Measurements from ENCODE around the gene NPW.

NPW gene

GRCh38 chr16:2019518-2019920 lies at the start of gene NPW:
Gene NPW, plus strand, starts transcription at chr16:2019785.
- DNase-seq: no peak

DNA sequence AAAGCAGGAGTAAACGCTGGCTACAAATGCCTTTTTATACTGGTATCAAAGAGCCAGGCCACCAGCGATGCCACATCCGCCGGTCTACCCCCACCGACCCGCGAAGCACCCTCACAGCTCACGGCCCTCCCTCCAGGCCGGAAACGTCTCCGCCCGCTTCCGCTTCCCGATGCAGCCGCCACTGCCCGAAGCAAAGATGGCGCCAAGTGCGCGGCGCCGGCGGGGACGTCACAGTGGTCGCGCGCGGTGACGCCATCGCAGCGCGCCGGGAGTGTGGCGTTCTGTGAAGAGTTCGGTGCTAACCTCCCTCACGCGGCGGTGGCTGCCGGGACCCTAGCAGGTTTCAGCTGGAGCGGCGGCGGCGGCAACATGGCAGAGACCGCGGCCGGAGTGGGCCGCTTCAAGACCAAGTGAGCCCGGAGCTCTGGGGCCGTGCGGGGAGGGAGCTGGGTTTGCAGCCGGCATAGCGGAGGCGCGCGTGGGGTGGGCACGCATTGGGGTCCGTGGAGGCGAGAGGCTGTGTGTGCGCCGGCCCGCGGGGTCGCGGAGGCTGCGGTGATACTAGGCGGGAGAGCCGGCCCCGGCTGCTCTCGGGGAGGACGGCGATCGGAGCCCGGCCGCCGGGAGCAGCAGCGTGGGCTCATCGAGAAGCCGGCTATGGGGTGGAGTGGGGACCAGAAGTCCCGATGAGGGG lies 47.6 kb upstream of the NPW start, which contains the start of gene TBL3:
Gene TBL3 (plus strand): TSS at position 258 of the 694 bp plus-strand sequence. CDS start 112 bp downstream, at position 370.
- DNase-seq: no peak

GRCh38 chr16:1972490-1972877 lies 47.1 kb upstream of the NPW start:
- no peak for DNase-seq

GRCh38 chr16:1973461-1974156 lies 46.0 kb upstream of the NPW start:
- no peak for DNase-seq

DNA sequence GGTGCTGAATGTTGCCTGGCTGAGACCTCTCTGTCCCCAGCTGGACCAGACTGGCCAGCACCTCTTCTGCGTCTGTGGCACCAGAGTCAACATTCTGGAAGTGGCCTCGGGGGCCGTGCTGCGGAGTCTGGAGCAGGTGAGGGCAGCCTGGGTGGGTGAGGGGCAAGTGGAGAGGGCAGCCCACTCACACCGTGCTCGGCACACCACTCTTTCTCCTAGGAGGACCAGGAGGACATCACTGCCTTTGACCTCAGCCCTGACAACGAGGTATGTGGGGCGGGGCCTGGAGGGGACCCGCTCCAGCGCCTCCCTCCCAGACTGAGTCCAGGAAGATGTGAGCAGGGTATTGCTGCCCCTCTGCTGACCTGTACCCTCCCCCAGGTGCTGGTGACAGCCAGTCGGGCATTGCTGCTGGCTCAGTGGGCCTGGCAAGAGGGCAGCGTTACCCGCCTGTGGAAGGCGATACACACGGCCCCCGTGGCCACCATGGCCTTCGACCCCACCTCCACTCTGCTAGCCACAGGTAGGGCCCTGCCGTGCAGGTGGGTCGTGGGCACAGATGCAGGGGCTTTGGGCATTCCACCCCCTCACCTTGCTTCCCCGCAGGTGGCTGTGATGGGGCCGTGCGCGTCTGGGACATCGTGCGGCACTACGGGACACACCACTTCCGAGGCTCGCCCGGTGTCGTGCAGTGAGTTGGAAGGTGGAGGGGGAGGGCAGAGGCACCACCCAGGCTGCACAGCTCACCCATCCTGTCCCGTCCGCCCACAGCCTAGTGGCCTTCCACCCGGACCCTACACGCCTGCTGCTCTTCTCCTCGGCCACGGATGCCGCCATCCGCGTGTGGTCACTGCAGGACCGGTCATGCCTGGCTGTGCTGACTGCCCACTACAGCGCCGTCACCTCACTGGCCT lies 45.2 kb upstream of the NPW start:
- DNase-seq: no peak

DNA sequence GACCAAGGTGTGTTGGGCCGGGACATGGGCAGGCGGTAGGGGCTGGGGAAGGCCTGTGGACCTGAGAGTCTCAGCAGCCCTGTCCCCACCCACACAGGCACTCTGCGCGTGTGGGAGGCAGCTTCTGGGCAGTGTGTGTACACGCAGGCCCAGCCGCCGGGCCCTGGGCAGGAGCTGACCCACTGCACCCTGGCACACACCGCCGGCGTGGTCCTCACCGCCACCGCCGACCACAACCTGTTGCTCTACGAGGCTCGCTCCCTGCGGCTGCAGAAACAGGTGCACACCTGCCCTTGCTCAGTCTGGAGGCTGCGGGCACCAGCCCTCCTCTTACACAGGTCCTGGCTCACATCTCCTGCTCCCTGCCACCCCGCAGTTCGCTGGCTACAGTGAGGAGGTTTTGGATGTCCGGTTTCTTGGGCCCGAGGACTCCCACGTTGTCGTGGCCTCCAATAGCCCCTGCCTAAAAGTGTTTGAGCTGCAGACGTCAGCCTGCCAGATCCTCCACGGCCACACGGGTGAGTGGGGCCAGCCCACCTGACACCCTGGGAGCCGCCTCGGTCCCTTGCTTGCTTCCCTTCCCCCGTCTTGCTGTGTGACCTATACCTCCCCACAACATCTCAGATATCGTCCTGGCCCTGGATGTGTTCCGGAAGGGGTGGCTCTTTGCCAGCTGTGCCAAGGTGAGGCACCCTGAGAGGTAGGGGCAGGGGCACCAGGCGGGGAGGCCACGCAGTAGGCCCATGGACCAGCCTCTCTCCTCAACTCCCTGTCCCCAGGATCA lies 44.0 kb upstream of the NPW start:
- no peak for DNase-seq

- no peak for DNase-seq
Observed at GRCh38 chr16:1976216-1976520, 43.4 kb upstream of the NPW start.

DNA sequence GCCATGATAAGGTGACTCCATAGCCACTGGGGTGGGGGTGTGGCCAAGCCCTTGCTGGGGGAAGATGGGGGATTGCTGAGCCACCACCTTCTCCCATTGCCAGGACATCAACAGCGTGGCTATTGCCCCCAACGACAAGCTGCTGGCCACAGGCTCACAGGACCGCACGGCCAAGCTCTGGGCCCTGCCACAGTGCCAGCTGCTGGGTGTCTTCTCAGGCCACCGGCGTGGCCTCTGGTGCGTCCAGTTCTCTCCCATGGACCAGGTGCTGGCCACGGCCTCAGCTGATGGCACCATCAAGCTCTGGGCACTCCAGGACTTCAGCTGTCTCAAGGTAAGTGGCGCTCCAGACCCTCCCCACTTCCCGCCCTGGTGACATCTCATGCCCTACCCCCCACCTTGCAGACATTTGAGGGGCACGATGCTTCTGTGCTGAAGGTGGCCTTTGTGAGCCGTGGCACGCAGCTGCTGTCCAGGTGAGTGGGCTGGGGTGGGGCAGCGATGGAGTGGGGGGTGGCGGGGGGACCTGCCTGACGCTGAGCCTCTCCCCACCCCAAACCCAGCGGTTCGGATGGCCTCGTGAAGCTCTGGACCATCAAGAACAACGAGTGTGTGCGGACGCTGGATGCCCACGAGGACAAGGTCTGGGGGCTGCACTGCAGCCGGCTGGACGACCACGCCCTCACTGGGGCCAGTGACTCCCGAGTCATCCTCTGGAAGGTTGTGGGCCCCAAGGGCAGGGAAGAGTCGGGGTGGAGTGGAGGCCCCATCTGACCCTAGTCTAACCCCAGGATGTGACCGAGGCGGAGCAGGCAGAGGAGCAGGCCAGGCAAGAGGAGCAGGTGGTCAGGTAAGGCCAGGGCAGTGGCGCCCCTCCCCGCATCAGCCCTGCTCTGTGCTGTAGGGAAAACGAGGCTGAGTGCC lies 42.4 kb upstream of the NPW start:
- DNase-seq: no peak

DNA sequence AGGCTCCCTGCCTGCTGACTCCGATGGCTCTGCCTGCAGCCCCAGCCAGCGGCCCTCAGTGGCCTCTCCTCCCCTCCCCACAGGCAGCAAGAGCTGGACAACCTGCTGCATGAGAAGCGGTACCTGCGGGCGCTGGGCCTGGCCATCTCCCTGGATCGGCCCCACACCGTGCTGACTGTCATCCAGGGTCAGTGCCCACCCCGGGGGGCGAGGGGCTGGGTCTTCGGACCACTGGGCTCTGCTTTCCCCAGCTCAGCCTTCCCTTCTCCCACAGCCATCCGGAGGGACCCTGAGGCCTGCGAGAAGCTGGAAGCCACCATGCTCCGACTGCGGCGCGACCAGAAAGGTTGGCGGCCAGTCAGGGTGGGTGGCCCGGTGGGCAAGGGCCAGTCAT lies 41.7 kb upstream of the NPW start:
- DNase-seq: no peak

GRCh38 chr16:1978476-1979120 lies 41.0 kb upstream of the NPW start:
- no peak for DNase-seq

- DNase-seq: no peak
Observed at GRCh38 chr16:1979271-1980029, 40.1 kb upstream of the NPW start.

GRCh38 chr16:1980030-1980769 lies 39.4 kb upstream of the NPW start:
- no peak for DNase-seq

GRCh38 chr16:1980770-1981087 lies 38.9 kb upstream of the NPW start:
- DNase-seq: no peak

GRCh38 chr16:1981398-1981836 lies 38.2 kb upstream of the NPW start, which contains the start of gene NOXO1:
Gene NOXO1, minus strand, starts transcription at chr16:1981469. Its CDS starts 290 bp downstream, at chr16:1981179.
- DNase-seq: no peak

DNA sequence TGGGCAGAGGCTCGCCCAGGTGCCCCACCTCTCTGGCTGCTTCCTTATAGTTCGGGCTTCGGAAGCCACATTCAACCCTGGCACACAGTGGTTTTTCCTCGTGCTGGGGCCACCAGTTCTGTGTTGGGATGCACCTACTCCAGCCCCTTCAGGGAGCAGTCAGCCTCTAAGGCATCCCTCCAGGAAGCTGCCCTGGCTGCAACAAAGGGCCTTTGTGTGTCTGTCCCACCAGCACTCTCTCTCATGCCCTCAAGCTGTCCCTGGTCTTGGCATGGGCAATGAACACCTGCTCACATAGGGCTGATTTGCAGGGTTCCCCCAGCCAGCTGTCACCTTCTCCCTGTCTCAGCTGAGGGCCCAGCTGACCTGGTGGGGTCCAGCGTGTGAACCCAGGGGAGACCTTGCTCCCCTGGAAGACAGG lies 37.6 kb upstream of the NPW start:
- DNase-seq: no peak

DNA sequence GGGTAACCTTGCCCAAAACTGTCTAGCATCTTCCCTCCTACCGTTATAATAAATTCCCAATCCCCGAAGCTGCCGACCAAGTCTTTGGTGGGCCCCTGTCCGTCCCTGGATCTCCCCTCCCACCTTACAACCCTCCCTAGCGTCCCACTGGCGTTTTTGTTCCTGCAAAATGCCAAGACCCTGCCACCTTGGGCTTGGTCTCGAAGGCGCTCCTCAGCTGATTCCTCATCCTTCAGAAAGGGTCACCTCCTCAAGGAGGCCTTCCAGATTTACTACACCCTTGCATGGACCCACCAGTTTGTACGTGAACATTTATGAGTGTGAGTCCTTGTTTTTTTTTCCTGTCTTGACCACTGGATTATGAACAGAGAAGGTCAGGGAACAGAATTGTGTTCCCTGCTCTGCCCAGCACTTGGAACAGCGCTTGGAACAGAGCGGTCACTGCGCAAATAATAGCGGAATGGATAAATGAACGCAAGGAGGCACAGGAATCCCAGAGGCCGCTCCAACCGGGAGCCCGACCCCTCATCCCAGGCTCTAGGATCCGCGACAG lies 36.5 kb upstream of the NPW start:
- no peak for DNase-seq

- DNase-seq: no peak
Observed at GRCh38 chr16:1983544-1984346, 35.8 kb upstream of the NPW start, which contains the start of gene GFER. Gene GFER, plus strand, starts transcription at chr16:1984193. Its CDS starts 26 bp downstream, at chr16:1984219.
